ENCODE data around the gene SH2D4B.
A peak's percentile ranks its signal among the peaks of the same experiment; 100 is the strongest.

SH2D4B gene

DNA sequence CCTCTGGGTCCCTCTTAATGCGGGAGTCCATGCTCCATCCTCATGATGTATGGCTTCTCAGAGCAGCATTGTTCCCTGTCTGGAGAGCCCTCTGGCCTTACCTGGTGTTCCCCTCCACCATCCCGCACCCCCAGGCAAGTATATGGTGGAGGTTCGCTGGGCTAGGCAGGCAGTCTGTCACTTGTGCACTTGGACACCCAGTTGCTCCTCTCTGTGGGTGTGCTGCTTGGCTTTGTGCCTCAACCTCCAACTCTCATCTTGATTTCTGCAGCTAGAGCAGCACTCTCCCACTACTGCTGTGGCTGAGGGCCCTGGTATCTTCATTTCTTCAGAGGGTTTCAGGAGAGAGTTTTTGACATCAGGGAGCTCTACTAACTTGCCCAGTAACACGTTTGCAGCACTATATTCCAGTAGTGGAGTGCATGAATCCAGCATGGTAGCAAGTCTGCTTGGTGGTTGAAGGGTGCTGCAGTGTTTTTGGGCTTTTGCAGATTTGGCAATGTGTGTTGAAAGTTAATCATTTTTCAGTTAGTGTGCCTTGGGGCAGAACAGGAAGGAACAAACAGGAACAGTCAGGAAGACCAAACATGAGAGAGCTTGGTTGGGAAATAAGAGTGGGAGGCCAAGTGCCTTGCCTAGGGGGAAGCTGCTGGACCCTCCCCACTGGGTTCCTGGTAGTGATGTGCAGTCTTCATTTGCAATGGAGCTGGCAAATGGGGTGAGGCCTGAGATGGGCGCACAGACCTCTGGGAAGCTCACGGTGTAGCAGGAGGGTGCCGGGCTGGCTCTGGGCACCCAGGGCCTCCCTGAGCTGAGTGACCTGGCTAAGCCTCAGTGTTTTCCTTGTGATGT is 46.2 kb upstream of the SH2D4B start:
- Histone ChIP-seq H3K4me3 (replicated peaks; ENCODE audit: insufficient read depth, low read length) (no peak overlapping the region), H3K27ac (replicated peaks) (peak overlapping the region; percentile 84), H3K27me3 (ENCODE audit: insufficient read depth, poor library complexity, severe bottlenecking) (no peaks in the 10 kb centered on the region)
- TF ChIP-seq GABPA (IDR thresholded peaks at IDR 0.05; ENCODE audit: low read depth), result peak; percentile 52; the same call in 1 of the 2 replicates
- TF ChIP-seq SPI1 (IDR thresholded peaks at IDR 0.05; ENCODE audit: borderline replicate concordance, low read depth), result peak; percentile 75; the same call in 1 of the 2 replicates
- TF ChIP-seq POLR2AphosphoS5 (IDR thresholded peaks at IDR 0.05; ENCODE audit: low read depth), result peak; percentile 74
- TF ChIP-seq, protein P1, sequence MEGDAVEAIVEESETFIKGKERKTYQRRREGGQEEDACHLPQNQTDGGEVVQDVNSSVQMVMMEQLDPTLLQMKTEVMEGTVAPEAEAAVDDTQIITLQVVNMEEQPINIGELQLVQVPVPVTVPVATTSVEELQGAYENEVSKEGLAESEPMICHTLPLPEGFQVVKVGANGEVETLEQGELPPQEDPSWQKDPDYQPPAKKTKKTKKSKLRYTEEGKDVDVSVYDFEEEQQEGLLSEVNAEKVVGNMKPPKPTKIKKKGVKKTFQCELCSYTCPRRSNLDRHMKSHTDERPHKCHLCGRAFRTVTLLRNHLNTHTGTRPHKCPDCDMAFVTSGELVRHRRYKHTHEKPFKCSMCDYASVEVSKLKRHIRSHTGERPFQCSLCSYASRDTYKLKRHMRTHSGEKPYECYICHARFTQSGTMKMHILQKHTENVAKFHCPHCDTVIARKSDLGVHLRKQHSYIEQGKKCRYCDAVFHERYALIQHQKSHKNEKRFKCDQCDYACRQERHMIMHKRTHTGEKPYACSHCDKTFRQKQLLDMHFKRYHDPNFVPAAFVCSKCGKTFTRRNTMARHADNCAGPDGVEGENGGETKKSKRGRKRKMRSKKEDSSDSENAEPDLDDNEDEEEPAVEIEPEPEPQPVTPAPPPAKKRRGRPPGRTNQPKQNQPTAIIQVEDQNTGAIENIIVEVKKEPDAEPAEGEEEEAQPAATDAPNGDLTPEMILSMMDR (IDR thresholded peaks at IDR 0.05; ENCODE audit: insufficient read depth, low read length), result no peak
- TF ChIP-seq, protein P2, sequence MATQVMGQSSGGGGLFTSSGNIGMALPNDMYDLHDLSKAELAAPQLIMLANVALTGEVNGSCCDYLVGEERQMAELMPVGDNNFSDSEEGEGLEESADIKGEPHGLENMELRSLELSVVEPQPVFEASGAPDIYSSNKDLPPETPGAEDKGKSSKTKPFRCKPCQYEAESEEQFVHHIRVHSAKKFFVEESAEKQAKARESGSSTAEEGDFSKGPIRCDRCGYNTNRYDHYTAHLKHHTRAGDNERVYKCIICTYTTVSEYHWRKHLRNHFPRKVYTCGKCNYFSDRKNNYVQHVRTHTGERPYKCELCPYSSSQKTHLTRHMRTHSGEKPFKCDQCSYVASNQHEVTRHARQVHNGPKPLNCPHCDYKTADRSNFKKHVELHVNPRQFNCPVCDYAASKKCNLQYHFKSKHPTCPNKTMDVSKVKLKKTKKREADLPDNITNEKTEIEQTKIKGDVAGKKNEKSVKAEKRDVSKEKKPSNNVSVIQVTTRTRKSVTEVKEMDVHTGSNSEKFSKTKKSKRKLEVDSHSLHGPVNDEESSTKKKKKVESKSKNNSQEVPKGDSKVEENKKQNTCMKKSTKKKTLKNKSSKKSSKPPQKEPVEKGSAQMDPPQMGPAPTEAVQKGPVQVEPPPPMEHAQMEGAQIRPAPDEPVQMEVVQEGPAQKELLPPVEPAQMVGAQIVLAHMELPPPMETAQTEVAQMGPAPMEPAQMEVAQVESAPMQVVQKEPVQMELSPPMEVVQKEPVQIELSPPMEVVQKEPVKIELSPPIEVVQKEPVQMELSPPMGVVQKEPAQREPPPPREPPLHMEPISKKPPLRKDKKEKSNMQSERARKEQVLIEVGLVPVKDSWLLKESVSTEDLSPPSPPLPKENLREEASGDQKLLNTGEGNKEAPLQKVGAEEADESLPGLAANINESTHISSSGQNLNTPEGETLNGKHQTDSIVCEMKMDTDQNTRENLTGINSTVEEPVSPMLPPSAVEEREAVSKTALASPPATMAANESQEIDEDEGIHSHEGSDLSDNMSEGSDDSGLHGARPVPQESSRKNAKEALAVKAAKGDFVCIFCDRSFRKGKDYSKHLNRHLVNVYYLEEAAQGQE (IDR thresholded peaks at IDR 0.05; ENCODE audit: insufficient replicate concordance, low read depth), result peak; percentile 28
- DNase-seq (ENCODE audit: low read depth in 1 of 2, low spot score in 1 of 2), result peak; percentile 96

DNA sequence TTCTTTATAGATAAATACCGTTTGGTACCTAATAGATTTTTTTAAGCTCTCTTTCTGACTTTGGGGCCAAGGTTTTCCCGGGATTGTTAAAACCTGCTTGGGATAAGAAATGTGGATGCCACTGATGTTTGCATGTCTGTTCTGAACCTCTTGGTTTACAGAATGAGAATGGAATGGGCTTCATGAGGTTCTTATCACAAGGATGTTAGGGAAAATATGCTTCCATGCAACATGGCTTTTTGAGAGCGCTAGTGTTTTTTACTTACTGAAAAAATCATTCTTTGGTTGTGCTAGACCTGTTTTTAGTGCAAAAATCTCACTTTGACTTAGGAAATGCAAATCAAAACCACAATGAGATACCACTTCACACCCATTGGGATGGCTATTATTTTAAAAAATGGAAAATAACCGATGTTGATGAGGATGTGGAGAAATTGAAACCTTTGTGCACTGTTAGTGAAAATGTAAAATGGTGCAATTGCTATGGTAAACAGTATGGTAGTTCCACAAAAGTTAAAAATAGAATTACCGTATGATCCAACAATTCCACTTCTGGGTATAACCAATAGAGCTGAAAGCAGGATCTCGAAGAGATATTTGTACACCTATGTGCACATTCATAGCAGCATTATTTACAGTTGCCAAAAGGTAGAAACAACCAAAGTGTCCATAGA is 44.7 kb upstream of the SH2D4B start:
- no peaks in the 10 kb centered on the region for H3K27me3 ChIP-seq (ENCODE audit: insufficient read depth, poor library complexity, severe bottlenecking)
- peak overlapping the region; percentile 84 for H3K27ac ChIP-seq (replicated peaks)
- H3K4me3 ChIP-seq (replicated peaks; ENCODE audit: insufficient read depth, low read length), result no peak overlapping the region
- no peak for TF ChIP-seq POLR2AphosphoS5 (IDR thresholded peaks at IDR 0.05; ENCODE audit: low read depth)
- no peak for DNase-seq (ENCODE audit: low read depth in 1 of 2, low spot score in 1 of 2)

DNA sequence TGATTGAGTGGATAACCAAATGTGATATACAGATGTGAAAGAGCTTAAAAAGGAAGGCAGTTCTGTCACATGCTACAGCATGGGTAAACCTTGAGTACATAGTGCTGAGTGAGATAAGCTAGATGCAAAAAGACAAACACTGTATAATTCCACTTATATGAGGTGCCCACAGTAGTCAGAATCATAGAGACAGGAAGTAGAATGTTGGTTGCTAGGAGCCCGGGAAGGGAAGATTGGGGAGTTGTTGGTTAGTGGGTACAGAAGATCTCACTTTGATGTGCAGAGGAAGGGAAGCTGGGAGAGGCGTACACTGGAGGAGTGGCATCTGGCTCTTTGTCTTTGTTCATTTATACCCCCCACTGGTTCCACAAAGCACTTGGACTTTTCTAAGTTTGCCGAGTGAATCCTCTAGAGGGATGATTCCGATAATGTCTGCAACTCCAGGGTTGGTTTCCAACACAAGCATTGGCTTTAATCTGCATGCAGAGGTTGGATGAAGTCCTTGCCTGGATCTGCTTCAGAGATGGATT is 44.1 kb upstream of the SH2D4B start:
- TF ChIP-seq POLR2AphosphoS5 (IDR thresholded peaks at IDR 0.05; ENCODE audit: low read depth), result no peak
- TF ChIP-seq, protein P2 (IDR thresholded peaks at IDR 0.05; ENCODE audit: insufficient replicate concordance, low read depth), result no peak
- TF ChIP-seq, protein P1 (IDR thresholded peaks at IDR 0.05; ENCODE audit: insufficient read depth, low read length), result no peak
- peak; percentile 47; the same call in 1 of the 2 replicates for TF ChIP-seq SPI1 (IDR thresholded peaks at IDR 0.05; ENCODE audit: borderline replicate concordance, low read depth)
- peak; percentile 33; the same call in 1 of the 2 replicates for TF ChIP-seq GABPA (IDR thresholded peaks at IDR 0.05; ENCODE audit: low read depth)
- Histone ChIP-seq H3K27ac (replicated peaks) (peak overlapping the region; percentile 84), H3K4me3 (replicated peaks; ENCODE audit: insufficient read depth, low read length) (no peak overlapping the region), H3K27me3 (ENCODE audit: insufficient read depth, poor library complexity, severe bottlenecking) (no peaks in the 10 kb centered on the region)
- DNase-seq (ENCODE audit: low read depth in 1 of 2, low spot score in 1 of 2), result peak in 1 of 2 experiments; percentile 63

Data from HL-60 (cell line).